Inferior parietal cortex (tissue), 1 donor: Measurements from ENCODE around the gene ARHGAP42.
"Not testable (repeated sequence)": the region's sequence is repeated elsewhere in the genome, so short reads cannot be mapped to it uniquely, and the experiment has no call there.

ENCODE experiments used
- DNase-seq: peaks from one replicate; pipeline ENCODE4 v3.0.0-alpha.2; 2016; ENCODE audit errors: extremely low spot score

Gene ARHGAP42

DNA sequence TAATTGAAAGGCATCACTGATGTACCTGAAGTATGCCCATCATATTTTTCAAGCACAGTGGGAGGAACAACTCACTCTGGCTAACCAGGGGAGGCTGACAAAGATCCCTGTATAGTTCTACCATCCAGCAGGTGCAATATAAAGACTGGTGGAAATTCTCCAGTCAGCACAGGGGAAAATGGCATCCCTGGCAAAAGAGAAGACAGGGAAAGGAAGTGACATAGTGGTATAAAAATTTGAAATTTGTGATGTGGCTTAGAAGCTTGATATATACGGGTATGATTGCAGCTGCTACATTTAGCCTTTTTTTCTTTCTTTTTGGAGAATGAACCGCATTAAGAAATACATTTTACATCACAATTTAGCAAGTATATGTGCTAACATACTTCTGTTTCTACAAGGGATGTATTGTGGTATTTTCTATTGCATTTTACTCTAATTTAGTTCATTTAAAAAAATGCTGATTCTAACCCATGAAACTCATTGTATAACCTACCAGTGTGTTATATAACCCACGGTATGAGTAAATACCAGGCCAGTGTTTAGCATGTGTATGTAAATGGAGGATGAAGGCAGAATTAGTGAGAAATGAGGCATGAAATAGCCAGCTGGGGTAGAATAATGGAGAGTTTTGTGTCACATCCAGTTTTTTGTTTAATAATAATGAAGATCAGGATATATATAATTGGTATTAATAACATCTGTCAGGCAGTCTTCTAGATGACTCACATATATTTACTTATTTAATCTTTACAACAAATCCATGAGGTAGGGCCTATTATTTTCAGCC is 186.1 kb downstream of the ARHGAP42 start:
- DNase-seq: no peak

GRCh38 chr11:100874203-100874602 is 187.1 kb downstream of the ARHGAP42 start:
- DNase-seq: no peak

- no peak for DNase-seq
Measured at GRCh38 chr11:100875521-100875869, 188.4 kb downstream of the ARHGAP42 start.

- no peak for DNase-seq
Measured at GRCh38 chr11:100876815-100877520, 189.9 kb downstream of the ARHGAP42 start.

GRCh38 chr11:100878474-100878873 is 191.4 kb downstream of the ARHGAP42 start:
- DNase-seq: no peak

DNA sequence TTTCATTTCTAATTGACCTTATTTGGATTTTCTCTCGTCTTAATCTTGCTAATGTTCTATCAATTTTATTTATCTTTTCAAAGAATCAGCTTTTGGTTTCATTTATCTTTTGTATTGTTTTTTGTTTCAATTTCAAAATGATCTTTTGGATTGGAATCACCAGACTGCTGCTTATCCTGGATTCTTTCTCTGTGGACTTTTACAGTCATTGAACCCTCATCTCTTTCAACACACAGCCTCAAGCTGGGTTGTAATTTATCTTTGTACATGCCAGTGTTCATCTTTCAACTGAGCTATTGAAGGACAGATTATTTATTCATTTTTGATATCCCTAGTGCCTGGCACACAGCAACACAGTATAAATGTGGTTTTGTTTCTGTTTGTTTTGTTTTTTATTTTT is 195.9 kb downstream of the ARHGAP42 start:
- DNase-seq: no peak

GRCh38 chr11:100883830-100884229 is 196.7 kb downstream of the ARHGAP42 start:
- no peak for DNase-seq

DNA sequence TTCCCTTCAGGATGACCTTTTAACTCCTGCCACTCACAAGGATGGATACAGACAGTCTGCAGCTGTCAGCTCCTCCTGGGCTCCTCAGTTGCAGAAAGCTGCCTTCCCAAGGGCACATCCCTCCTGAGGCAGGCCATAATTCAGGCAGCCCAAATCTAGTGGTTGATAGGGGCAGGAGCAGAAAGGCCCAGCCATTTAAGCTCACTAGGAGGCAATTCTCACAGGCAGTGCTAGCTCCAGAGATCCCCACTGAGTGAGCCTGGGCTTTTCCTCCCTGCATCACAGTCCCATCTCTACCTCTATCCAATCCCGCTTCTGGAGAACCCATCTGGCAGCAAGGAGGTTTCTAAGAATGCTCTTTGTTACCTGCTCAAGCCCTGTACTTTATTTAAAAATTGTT is 200.6 kb downstream of the ARHGAP42 start:
- no peak for DNase-seq

DNA sequence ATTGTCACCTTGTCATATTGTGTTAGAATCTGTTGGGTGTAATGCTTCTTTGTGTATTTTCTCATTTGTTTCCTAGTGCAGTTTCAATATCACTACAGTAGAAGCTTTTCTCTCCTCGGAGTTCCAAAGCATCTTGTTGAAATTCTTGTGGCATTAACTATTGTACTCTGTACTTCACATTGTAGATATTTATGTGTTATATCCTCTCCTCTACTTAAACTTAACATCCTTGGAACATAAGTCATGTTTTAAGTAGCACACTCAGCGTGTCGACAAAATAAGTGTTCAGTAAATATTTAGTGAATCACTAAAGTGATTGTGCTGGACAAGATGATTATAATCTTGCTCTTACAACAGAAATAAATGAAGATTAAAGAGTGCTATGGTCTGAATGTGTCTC is 201.7 kb downstream of the ARHGAP42 start:
- DNase-seq: no peak

DNA sequence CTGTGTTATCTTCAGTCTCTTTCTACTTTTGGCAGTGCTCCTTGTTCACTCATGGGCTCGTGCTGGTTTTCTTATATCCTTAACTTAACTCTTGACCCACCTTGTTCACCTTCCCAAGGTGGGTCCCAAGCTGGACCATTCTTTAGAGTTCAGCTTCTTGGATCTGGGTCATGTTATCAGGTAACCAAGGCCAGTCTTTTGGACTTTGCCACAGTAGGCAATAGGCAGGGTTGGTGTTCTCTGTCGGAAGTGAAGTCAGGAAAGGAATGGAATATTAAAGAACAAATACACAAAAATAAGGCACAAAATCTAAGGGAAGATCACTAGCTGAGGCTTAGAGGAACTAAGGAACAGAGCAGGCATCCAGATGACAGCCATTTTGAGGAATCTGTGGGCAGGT is 202.7 kb downstream of the ARHGAP42 start:
- DNase-seq: no peak

DNA sequence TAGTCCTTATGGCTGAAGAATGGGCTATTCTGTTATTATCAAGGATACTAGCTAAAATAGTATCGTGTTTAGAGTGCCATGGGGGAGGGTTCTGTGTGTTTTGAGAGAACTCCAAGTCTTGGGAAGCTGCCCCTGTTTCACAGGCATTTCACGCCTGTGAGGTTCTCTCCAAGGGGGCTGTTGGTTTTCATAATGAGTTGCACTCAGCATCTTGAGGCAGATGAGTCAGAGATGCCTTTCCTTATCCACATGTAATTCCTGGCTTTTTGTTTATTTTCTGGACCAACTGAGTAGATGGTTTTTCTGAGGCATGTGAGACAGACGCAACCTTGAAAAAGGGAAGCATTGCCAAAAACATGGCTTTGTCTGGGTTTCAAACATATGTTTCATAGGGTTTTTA is 203.7 kb downstream of the ARHGAP42 start:
- no peak for DNase-seq

GRCh38 chr11:100892886-100893285 is 205.8 kb downstream of the ARHGAP42 start:
- no peak for DNase-seq

- DNase-seq: no peak
Measured at GRCh38 chr11:100895449-100895848, 208.4 kb downstream of the ARHGAP42 start.

DNA sequence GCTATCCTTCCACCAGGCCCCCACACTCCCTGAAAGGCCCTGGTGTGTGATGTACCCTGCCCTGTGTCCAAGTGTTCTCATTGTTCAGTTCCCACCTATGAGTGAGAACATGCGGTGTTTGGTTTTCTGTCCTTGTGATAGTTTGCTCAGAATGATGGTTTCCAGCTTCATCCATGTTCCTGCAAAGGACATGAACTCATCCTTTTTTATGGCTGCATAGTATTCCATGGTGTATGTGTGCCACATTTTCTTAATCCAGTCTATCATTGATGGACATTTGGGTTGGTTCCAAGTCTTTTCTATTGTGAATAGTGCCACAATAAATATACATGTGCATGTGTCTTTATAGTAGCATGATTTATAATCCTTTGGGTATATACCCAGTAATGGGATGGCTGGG is 208.9 kb downstream of the ARHGAP42 start:
- not testable (repeated sequence) for DNase-seq

DNA sequence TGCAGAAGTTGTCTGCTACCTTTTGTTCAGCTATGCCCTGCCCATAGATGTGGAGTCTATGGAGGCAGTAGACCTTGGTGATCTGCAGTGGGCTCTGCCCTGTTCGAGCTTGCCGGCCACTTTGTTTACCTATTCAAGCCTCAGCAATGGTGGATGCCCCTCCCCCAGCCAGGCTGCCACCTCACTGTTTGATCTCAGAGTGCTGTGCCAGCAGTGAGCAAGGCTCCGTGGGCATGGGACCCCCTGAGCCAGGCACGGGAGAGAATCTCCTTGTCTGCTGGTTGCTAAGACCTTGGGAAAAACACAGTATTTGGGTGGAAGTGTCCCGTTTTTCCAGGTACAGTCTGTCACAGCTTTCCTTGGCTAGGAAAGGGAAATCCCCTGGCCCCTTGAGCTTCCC is 214.4 kb downstream of the ARHGAP42 start:
- not testable (repeated sequence) for DNase-seq

DNA sequence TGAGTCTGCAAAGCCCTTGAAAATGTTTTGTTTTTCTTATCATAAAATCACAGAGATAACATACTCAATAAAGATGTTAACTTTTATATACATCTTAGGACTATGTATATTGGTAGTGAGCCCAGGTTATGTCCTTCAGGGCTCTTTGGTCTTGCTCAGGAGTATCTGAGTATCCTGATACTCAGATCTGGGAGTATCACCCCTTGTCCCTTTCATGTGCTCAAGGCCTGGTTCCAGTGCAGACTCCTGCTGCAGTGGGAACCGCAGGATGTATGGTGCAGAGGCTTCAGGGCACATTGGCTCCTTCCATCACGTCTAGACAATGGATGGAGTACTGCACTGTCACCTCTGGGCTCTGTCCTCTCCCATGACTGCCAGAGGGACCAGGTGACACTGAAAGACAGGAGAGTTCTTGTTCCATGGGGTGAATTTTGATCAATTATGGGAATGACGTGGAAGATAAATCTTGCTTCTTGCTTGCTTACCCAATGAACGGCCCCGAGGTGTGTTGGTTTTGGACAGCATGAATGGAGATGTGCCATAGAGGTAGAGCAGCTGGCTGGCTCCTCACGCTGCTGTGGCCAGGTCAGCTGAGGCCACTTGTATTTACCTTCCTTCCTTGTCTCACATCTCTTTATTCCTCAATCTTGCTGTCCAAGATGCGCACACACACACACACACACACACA is 215.5 kb downstream of the ARHGAP42 start:
- no peak for DNase-seq

DNA sequence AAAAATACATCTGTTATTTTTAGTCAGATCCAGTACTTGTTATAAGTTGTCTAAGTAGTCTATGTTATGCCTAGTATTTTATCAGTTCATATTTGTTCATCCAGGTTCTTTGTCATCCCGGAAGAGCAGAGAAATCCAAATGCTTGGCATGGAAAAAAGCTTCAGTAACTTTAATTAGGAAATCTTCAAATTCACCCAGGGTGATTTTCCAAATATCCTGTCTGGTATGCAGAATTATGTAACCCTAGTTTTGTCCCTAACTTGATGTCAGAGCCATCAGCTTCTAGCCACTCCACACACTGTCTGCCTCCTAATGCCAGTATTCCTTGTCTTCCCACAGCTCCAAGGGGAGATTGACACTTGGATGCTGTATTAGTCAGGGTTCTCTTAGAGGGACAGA is 216.2 kb downstream of the ARHGAP42 start:
- no peak for DNase-seq

DNA sequence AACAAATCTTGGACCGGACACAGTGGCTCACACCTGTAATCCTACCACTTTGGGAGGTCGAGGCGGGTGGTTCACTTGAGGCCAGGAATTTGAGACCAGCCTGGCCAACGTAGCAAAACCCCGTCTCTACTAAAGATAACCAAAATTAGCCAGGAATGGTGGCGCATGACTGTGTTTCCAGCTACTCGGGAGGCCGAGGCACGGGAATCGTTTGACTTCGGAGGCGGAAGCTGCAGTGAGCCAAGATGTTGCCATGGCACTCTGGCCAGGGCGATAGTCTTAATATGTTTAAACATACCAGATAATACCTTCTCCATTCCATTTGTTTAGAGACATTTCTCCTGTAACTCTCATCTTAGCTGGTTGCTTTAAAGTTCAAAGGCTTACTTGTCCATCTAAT is 218.6 kb downstream of the ARHGAP42 start:
- DNase-seq: no peak

DNA sequence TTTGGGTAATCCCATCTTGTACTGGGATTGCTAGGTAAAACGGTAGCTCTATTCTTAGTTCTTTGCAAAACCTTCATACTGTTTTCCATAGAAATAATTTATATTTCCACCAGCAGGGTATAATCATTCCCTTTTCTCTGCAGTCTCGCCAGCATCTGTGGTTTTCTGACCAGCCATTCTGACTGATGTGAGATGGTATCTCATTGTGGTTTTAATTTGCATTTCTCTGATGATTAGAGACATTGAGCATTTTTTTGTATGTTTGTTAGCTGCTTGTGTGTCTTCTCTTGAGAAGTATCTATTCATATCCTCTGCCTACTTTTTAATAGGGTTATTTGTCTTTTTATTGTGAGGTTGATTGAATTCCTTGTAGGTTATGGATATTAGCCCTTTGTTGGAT is 221.7 kb downstream of the ARHGAP42 start:
- no peak for DNase-seq

- no peak for DNase-seq
Measured at GRCh38 chr11:100910808-100911207, 223.7 kb downstream of the ARHGAP42 start.

GRCh38 chr11:100914415-100915110 is 227.5 kb downstream of the ARHGAP42 start:
- no peak for DNase-seq
